Stimulated activated CD8-positive, alpha-beta memory T cell treated with anti-CD3 and anti-CD28 coated beads, Interleukin-2, amount 100 ng/mL, for 48 hours (primary cell): ENCODE data around the gene ARHGEF5.
"Not testable (repeated sequence)": the region's sequence is repeated elsewhere in the genome, so short reads cannot be mapped to it uniquely, and the experiment has no call there.

Experiments used
- DNase-seq, 2 donors: peaks; one replicate each; pipeline ENCODE4 v3.0.0-alpha.2; 2020; ENCODE audit warnings: low read depth in 2 of 2

Gene ARHGEF5

GRCh38 chr7:144355176-144355822, at the start of gene ARHGEF5:
ARHGEF5 (plus strand) TSS chr7:144355402; CDS start chr7:144362670, 7,268 bp downstream.
- DNase-seq, result not testable (repeated sequence)

DNA sequence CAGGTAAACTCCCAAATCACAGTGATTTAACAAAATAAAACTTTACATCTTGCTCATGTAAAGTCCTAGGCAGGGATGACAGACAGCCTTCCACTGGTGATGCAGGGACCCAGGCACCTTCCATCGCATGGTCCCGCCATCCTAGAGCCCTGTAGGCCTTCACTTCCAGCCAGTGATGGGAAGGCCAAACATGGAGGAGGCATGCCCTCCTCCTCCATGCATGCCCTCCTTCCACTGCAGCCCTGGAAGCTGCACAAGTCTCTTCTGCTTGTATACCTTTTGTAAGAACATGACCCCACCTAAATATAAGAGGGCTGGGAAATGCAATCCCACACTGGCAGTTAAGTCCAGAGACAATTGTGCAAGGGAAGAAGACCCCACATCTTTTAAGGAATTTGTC, 45.5 kb upstream of the ARHGEF5 start:
- not testable (repeated sequence) for DNase-seq

GRCh38 chr7:144311218-144311617, 44.0 kb upstream of the ARHGEF5 start:
- DNase-seq, result not testable (repeated sequence)

DNA sequence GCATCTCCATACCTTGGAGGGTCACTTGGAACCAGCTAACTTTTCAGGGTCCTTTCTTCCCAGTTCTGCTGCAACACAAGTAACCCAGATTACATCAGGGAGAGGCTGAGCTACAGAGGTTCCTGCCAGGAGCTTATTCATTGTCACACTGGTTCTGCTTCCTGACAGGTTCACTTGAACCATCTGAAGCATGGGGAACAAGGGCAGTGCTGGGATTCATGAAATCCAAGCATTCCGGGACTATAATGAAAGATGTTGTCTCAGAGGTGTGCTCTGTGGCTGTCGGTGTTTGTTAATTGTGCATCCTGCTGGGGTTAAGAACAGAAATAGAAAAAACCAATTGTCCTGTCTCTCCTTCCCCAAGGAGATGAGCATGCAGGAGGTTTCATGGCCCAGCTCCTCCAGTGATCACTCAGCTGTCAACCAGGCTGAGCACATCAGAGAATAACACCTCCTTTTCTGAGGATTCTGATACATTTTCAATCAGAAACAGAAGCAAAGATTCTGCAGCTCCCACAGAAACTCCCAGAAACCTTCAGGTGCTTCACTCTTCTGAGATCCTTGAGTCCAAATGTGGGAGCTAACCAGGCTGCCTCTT, 43.2 kb upstream of the ARHGEF5 start, which contains the start of gene OR2A1:
TSS of gene OR2A1 (plus strand) at position 548 of the 598 bp plus-strand sequence. CDS start 5,706 bp downstream, outside the sequence.
- not testable (repeated sequence) for DNase-seq

- not testable (repeated sequence) for DNase-seq
Measured at GRCh38 chr7:144317537-144317936, 37.7 kb upstream of the ARHGEF5 start.

- not testable (repeated sequence) for DNase-seq
Measured at GRCh38 chr7:144319547-144319946, 35.7 kb upstream of the ARHGEF5 start.

DNA sequence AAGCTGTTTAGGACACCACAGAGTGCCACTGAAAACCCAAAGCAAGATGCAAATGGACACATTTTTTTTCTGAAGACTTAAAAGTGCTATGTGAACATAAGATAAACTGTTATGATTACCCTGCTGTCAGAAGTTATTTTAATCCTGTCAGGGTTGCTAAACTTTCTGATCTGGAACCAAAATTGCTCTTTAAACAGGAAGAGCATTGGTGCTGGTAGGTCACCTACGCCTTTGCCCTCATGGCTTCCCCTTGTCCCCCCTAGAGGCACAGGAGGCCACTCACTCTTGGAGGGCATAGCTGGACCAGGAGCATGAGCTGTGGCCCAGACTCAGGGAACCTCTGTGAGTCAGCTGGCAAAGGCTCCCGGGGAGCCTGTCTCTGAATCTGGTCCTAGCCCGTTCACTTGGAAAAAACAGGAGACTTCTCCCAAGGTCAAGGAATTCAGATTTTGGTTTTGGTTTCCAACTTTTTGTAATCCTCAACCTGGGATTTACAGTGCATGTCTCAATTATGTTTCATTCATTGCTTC, 33.5 kb upstream of the ARHGEF5 start:
- DNase-seq, result not testable (repeated sequence)

GRCh38 chr7:144323359-144323758, 31.8 kb upstream of the ARHGEF5 start:
- DNase-seq, result not testable (repeated sequence)

- DNase-seq, result not testable (repeated sequence)
Measured at GRCh38 chr7:144325868-144326267, 29.3 kb upstream of the ARHGEF5 start.

GRCh38 chr7:144330044-144330443, 25.2 kb upstream of the ARHGEF5 start:
- not testable (repeated sequence) for DNase-seq

DNA sequence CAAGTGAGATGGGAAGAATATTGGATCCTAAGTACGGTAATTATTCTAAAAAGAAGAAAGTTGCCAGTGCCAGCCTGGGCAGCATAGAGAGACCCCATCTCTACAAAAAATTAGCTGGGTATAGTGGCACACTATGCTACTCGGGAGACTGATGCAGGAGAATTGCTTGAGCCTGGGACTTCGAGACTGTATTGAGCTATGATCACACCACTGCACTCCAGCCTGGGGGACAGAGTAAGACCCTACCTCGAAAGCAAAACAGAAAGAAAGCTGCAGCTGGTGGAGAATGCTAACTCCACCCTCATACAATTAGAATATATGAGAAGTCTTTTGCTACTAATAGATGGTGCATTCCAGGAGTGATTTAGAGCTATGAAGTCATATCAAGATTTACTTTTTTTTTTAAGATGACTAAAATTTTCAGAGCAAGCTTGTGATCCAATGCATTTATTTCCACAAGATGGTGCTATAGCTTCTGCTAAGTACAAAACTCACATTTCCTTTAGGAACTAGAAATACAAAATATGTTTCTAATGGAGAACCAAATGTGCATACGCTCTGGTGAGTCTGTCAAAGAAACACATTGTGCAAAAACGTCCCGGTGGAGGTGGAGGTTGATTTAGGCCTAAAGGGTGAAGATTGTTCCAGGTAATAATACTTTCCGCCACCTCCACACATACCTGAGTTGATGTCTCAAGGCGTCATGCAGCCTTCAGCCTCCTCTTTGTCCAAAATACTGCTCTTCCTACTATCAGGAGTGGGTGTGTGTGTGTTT, 23.8 kb upstream of the ARHGEF5 start:
- not testable (repeated sequence) for DNase-seq

- not testable (repeated sequence) for DNase-seq
Measured at GRCh38 chr7:144331996-144332288, 23.3 kb upstream of the ARHGEF5 start.

GRCh38 chr7:144348625-144349024, 6.6 kb upstream of the ARHGEF5 start:
- not testable (repeated sequence) for DNase-seq

- DNase-seq, result not testable (repeated sequence)
Measured at GRCh38 chr7:144351667-144352066, 3.5 kb upstream of the ARHGEF5 start.

GRCh38 chr7:144356185-144356584, 983 bp downstream of the ARHGEF5 start:
- DNase-seq, result not testable (repeated sequence)

- DNase-seq, result not testable (repeated sequence)
Measured at GRCh38 chr7:144356860-144357259, 1.7 kb downstream of the ARHGEF5 start.

DNA sequence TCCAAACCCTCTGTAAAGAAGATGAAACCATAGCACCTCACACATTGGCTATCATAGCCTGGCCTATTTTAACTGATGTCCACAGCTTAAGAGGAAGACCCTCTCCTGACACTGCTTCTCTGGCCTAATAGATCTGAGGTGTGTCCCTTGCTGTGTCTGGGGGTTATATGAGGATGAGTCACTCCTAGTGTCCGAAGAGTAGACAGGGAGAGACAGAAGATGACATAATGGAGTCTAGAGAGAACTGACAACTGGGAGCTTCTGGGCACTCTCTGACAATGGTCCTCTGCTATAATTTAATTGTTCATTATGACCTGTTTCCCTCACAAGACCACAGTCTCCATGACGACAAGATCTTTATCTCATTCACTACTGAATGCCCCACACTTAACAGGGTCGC, 6.9 kb downstream of the ARHGEF5 start:
- DNase-seq, result not testable (repeated sequence)

DNA sequence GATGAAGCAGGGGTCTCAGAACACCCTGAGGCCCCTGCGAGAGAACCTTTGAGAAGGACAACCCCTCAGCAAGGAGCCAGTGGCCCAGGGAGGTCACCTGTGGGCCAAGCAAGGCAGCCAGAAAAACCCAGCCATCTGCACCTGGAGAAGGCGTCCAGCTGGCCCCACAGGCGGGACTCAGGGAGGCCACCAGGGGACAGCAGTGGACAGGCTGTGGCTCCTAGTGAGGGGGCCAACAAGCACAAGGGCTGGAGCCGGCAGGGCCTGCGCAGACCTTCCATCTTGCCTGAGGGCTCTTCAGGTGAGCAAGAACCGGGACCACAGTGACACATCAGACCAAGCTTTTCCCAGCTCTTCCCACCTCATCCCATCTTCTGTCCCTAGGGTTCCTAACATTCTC, 10.3 kb downstream of the ARHGEF5 start:
- DNase-seq, result not testable (repeated sequence)

- DNase-seq, result not testable (repeated sequence)
Measured at GRCh38 chr7:144367250-144367649, 12.0 kb downstream of the ARHGEF5 start.

DNA sequence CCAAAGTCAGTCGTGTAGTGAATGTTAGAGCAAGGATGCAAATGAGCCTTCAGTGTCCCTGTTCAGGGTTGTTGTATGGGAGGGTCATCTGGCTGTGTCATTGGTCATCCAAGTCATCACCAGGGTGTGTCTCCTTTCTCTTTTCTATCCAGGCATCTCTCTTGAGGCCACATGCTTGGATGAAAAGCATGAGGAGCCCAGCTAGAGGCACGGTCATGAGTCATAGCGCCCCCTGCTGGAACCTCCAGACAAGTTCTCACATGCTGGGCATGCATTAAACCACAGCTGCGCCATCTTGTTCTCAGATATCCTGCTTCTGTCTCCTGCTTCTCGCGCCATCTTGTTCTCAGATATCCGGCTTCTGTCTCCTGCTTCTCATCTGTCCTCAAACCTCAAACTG, 14.0 kb downstream of the ARHGEF5 start:
- DNase-seq, result not testable (repeated sequence)

DNA sequence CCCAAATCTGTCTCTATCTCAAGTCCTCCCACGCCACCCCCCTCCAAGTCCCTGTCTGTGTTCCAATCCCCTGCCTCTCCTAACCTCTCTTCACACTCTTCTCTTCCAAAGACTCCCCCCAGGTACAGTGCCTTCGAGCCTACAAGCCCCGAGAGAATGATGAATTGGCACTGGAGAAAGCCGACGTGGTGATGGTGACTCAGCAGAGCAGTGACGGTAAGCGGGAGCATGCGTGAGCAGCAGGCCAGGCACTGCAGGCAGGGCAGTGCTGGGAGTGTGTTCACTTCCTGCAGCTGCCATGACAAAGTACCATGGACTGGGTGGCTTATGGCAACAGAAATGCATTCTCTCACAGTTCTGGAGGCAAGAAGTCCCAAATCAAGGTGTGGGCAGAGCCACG, 23.4 kb downstream of the ARHGEF5 start:
- DNase-seq, result no peak

DNA sequence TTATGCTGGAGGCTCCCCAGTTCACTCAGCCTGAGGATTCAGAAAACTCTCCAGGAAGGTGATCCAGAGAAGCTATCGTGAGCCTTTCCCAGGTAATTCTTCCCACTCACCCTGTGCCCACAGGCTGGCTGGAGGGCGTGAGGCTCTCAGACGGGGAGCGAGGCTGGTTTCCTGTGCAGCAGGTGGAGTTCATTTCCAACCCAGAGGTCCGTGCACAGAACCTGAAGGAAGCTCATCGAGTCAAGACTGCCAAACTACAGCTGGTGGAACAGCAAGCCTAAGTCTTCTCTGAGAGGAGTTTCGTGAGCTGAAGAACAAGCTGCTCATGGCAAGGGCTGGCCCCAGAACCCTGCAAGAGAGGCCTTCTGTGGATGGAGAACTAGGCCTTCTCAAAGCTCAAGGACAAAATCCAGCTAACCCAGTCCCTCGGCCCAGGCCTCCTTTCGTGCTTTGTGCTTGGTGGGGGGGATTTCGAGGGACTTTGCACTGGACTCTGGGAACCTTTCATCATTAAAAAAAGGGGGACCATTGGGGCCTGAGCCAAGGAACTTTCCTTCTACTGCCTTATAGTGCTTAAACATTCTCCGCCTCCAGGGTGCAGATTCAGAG, 24.7 kb downstream of the ARHGEF5 start:
- no peak for DNase-seq
